Bone marrow (tissue), 2 donors: Measurements from ENCODE around the gene TKT.
A peak's percentile ranks its signal among the peaks of the same experiment; 100 is the strongest.

Experiments
- DNase-seq, 2 donors: peaks; one replicate each; lab custom pipeline; 2025; lab: John Stamatoyannopoulos, UW

The TKT gene

DNA sequence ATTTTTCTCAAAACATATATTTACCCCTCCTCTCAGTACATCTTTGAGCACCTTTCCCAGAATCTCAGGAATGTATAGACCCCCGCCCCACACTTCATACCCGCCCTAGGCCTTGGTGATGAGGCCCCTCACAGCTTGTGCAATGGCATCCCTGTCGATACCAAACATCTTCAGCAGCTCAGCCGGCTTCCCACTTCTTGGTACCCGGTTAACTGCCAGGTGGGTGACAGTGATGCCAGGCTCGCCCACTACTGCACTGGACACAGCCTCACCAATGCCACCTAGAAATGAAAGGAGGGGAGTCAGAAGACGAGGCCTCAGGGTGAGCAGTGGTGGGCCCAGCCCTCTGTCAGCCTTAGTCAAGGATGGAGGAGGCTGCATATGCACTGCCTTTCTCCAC, 30.2 kb downstream of the TKT start:
- no peak for DNase-seq

DNA sequence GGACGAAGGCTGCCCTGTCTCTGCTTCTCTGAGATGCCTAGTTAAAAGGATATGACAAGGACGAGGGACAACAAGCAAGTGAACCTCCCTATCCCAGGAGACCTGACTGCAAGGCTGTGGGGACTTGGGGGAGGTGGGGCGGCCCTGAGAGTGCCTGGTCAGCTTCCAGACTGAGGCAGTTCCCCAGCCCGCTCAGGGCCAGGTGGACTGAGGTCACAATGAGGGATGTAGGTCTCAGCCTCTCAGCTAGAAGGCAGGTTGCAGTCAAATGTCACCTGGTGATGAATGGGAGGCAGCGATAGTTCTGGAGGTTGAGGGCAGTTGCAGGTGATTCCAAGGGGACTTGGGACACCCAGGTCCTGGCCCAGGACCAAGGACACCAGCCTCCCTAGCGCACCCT, 30.6 kb downstream of the TKT start:
- DNase-seq: no peak

- no peak for DNase-seq
These were observed 31.3 kb downstream of the TKT start for GRCh38 chr3:53224536-53224935.

DNA sequence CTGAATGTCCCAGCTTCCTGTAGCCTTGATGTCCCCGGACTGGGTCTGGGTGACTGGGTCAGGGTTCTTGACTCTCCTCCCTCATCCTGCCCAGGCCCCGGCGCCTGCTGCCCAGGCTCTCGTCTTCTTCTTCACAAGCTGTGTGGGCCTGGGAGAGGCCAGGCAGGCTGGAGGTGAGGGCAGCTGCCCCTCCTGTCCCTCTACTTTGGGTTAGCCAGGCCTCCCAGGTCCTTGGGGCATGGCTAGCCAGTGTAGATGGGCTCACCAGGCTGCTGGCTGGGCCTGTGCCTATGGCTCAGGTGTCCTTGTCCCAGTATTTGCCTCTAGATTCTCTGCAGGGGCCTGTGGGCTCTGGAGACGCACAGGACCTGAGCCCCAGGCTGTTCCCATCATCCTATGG, 31.8 kb downstream of the TKT start:
- no peak for DNase-seq

DNA sequence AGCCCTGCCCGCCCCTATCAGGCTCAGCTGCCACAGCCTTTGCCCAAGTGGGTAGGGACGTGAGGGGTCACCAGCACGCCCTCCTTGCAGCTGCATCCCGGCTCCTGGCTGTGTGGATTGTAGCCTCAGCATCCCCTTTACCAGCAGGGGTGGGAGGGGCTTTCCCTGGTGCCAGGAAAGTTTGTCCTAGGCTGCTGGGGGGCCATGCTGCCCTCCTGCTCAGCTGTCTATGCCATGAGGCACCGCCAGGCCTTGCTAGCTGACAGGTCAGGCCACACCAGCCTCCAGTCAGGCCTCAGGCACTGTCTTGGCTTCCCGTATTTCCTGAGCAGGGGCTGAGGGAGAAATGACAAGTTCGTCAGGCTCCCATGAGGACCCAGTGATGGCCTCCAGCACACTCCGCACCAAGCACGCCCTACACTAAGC, 32.3 kb downstream of the TKT start:
- no peak for DNase-seq

DNA sequence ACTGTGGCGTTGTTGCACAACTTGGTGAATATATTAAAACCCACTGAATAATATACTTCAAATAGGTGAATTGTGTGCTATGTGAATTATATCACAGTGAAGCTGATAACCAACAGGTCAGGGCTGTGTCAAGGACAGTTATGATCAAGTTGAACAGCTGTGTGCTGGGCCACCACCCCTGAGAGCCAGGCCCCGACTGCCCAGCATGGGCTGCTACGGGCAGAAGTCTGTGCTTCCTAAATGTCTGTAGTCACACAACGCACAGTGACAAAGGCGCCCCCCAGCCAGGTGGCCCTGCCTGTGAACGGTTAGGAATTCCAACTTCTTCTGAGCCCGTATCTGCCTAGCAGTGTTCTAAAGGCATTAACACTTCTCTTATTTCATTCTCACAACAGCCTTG, 32.8 kb downstream of the TKT start:
- no peak for DNase-seq

DNA sequence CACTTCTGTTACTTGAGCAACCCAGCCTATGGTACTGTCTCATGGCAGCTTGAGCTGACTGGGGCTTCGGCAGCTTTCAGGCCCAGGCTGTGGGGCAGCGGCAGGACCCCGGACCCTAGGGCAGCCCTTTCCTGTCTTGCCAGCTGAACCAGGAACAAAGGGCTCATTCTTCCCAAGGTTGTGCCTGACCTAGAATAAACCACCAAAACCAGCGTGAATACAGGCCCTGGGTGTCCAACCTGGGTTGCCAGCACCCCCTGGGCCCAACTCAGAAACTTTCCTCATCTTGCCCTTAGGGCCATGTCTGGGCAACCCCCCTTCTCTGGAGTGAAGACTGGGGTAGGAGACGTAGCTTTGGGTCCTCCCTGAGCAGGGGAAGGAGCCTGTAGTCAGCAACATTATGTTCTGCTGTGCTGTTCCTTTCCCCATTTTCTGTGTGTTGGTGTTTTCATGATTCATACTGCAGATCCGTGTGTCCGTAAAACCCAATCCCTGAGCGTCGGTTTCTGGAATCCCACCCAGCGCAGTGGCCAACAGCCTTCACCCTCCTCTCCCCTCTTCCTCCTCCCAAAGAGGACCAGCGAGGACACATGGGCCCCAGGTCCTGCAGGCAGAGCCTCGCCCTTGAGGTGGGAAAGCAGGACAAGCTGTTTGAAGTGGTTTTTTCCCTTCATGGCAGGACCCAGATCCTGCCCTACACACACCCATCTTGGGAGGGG, 33.5 kb downstream of the TKT start:
- no peak for DNase-seq

GRCh38 chr3:53221827-53222182, 34.0 kb downstream of the TKT start:
- no peak for DNase-seq

DNA sequence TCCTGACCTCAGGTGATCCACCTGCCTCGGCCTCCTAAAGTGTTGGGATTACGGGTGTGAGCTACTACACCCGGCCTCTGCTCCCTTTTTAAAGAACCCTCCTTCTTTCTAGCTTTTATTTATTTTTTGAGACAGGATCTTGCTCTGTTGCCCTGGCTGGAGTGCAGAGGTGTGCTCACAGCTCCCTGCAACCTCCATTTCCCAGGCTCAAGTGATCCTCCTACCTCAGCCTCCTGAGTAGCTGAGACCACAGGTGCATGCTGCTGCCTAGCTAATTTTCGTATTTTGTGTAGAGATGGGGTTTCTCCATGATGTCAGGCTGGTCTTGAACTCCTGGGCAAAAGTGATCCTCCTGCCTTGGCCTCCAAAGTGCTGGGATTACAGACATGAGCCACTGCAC, 34.5 kb downstream of the TKT start:
- DNase-seq: no peak

- peak; percentile 50 to 77 for DNase-seq
These were observed 35.8 kb downstream of the TKT start for GRCh38 chr3:53219895-53220483.

- no peak for DNase-seq
These were observed 37.7 kb downstream of the TKT start for GRCh38 chr3:53218131-53218530.

- DNase-seq: no peak
These were observed 38.6 kb downstream of the TKT start for GRCh38 chr3:53217175-53217574.

DNA sequence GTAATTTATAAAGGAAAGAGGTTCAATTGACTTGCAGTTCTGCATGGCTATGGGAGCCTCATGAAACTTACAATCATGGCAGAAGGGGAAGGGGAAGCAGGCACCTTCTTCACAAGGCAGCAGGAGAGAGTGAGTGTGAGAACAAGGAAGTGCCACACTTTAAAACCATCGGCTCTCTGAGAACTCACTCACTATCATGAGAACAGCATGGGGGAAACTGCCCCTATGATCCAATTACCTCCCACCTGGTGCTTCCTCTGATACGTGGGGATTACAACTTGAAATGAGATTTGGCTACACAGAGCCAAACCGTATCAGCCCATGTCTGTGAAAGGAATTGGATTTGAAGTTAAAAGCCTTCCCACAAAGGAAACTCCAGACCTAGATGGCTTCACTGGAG, 39.1 kb downstream of the TKT start:
- no peak for DNase-seq

- DNase-seq: no peak
These were observed 40.0 kb downstream of the TKT start for GRCh38 chr3:53215816-53216215.

GRCh38 chr3:53213276-53213675, 42.5 kb downstream of the TKT start:
- no peak for DNase-seq

- DNase-seq: no peak
These were observed 43.8 kb downstream of the TKT start for GRCh38 chr3:53211706-53212702.

GRCh38 chr3:53202331-53203015, 53.3 kb downstream of the TKT start:
- no peak for DNase-seq

GRCh38 chr3:53200501-53201498, 55.0 kb downstream of the TKT start:
- DNase-seq: no peak

DNA sequence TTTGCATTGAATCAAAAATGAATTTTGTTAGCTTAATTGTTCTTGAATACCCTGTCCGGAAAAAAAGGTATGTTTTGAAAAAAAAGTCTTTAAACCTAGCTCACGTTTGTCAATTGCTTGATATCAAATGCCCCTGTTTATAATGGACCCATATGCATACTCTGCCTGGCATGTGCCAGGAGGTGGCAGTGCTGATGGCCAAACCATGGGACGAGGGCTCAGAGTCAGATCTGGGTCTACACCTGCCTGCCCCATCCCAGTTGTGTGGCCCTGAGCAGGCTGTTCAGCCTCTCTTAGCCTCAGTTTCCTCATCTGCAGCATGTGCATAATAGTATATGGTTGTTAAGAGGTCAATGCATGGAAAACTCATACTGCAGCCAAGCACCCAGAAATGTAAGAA, 56.0 kb downstream of the TKT start:
- no peak for DNase-seq

DNA sequence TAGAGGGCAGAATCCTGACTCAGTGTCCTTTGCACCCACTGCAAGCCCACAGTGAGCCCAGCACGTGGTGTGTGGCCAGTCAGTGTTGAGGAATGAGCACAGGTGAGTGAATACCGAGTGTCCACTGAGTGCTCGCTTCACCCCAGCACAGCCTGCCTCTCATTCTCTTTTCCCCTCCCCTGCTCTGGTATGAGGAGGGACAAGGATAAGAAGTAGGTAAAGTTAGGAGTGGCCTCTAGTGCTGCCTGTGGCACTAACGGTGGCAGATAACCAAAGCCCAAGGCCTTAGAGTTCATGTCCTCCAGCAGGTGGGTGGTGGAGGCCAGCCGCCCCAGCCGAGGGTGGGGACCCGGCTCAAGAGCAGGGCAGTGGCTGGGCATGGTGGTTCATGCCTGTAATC, 56.8 kb downstream of the TKT start:
- DNase-seq: no peak
